Kidney epithelial cell (primary cell): ENCODE data around the gene SPTBN4. TPM values are rescaled to one million over a fixed set of nuclear protein-coding genes. Genes with fewer than 3 reads are reported as not detected.

Experiments used
- DNase-seq: peaks from one replicate; pipeline ENCODE4 v3.0.0-alpha.2; 2010; ENCODE audit warnings: low read depth
- H3K27me3 ChIP-seq: 2 replicates; pipeline ENCODE4 v1.6.0; 2011; ENCODE audit warnings: low read length; ENCODE audit not compliant: control insufficient read depth, insufficient read depth
- H3K36me3 ChIP-seq: 2 replicates; pipeline ENCODE4 v1.5.1; 2011; ENCODE audit warnings: low read length; ENCODE audit not compliant: control insufficient read depth, insufficient read depth
- H3K4me3 ChIP-seq: 2 replicates; pipeline ENCODE4 v1.5.1; 2011; ENCODE audit warnings: low read depth, mild to moderate bottlenecking, control low read depth, low read length
- CTCF ChIP-seq: IDR thresholded peaks from 2 replicates; pipeline ENCODE4 v1.5.1; 2011; ENCODE audit warnings: mild to moderate bottlenecking, moderate library complexity, low read length, control low read depth, inconsistent platforms; ENCODE audit not compliant: insufficient read depth, poor library complexity, severe bottlenecking
- total RNA-seq: library from RNA; depleted of rRNA; stranded (reverse); fragments of >200 nt; gene quantifications from 2 replicates; pipeline ENCODE4 v1.2.3, GENCODE V29; 2015

The SPTBN4 gene
- total RNA-seq, 1 donor from 2014 or later, result 2.4 TPM

GRCh38 chr19:40508739-40509260 is 42.0 kb downstream of the SPTBN4 start:
- H3K4me3 ChIP-seq, result no peak overlapping the region
- H3K36me3 ChIP-seq, result no peaks in the 10 kb centered on the region
- DNase-seq, result no peak
- H3K27me3 ChIP-seq, result peaks cover 25% of the 10 kb centered on the region
- no peak for TF ChIP-seq CTCF

- Histone ChIP-seq H3K27me3 (peaks cover 37% of the 10 kb centered on the region), H3K4me3 (no peak overlapping the region), H3K36me3 (no peaks in the 10 kb centered on the region)
- TF ChIP-seq CTCF, result no peak
- no peak for DNase-seq
Measured at GRCh38 chr19:40510526-40511115, 43.8 kb downstream of the SPTBN4 start.

GRCh38 chr19:40511487-40511886 is 44.7 kb downstream of the SPTBN4 start:
- peaks cover 32% of the 10 kb centered on the region for H3K27me3 ChIP-seq
- TF ChIP-seq CTCF, result no peak
- no peak for DNase-seq
- no peak overlapping the region for H3K4me3 ChIP-seq
- no peaks in the 10 kb centered on the region for H3K36me3 ChIP-seq

- Histone ChIP-seq H3K4me3 (no peak overlapping the region), H3K27me3 (peaks cover 32% of the 10 kb centered on the region), H3K36me3 (no peaks in the 10 kb centered on the region)
- no peak for DNase-seq
- TF ChIP-seq CTCF, result no peak
Measured at GRCh38 chr19:40512110-40512472, 45.3 kb downstream of the SPTBN4 start.

- no peaks in the 10 kb centered on the region for H3K36me3 ChIP-seq
- no peak overlapping the region for H3K4me3 ChIP-seq
- no peak for DNase-seq
- peaks cover 32% of the 10 kb centered on the region for H3K27me3 ChIP-seq
- no peak for TF ChIP-seq CTCF
Measured at GRCh38 chr19:40512473-40513344, 45.9 kb downstream of the SPTBN4 start.
